ENCODE data around the gene BID. TPM values are rescaled to one million over a fixed set of nuclear protein-coding genes. Genes with fewer than 3 reads are reported as not detected.

The BID gene
- total and polyA plus RNA-seq, 10 of the 15 experiments (the other 5 are each of a cell fraction or from before 2014, with no cell fraction given), result 7.9 to 241 (median 136) TPM

- TF ChIP-seq, protein P1, sequence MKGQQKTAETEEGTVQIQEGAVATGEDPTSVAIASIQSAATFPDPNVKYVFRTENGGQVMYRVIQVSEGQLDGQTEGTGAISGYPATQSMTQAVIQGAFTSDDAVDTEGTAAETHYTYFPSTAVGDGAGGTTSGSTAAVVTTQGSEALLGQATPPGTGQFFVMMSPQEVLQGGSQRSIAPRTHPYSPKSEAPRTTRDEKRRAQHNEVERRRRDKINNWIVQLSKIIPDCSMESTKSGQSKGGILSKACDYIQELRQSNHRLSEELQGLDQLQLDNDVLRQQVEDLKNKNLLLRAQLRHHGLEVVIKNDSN (IDR thresholded peaks at IDR 0.05; ENCODE audit: borderline replicate concordance, extremely low read length, insufficient read depth, low read depth, low read length), result peak; percentile 67
- TF ChIP-seq ZSCAN29 (IDR thresholded peaks at IDR 0.05) (no peak), SP1 (IDR thresholded peaks at IDR 0.05; ENCODE audit: low read depth, low read length) (no peak), EED (IDR thresholded peaks at IDR 0.05; ENCODE audit: low read depth) (no peak; the same call in none of the 2 replicates), RELA (IDR thresholded peaks at IDR 0.05; ENCODE audit: borderline replicate concordance, partially characterized antibody) (peak; percentile 11), SIX5 (IDR thresholded peaks at IDR 0.05; ENCODE audit: low read depth, low read length, severe bottlenecking) (no peak), JUNB (IDR thresholded peaks at IDR 0.05) (no peak), KLF5 (IDR thresholded peaks at IDR 0.05; ENCODE audit: partially characterized antibody) (peak; percentile 86), SIN3A (IDR thresholded peaks at IDR 0.05; ENCODE audit: low read depth, low read length) (no peak; the same call in 1 of the 2 replicates), BCL11A (IDR thresholded peaks at IDR 0.05; ENCODE audit: low read depth, low read length) (peak; percentile 23; the same call in 1 of the 2 replicates), CREB1 (IDR thresholded peaks at IDR 0.05; ENCODE audit: low read depth) (peak; percentile 40; the same call in 1 of the 2 replicates), POLR2AphosphoS5 (IDR thresholded peaks at IDR 0.05; ENCODE audit: low read length) (peak; percentile 73), YBX1 (IDR thresholded peaks at IDR 0.05) (no peak), NFYA (IDR thresholded peaks at IDR 0.05; ENCODE audit: borderline replicate concordance, low read depth, low read length) (no peak), TAF1 (IDR thresholded peaks at IDR 0.05; ENCODE audit: borderline replicate concordance, low read depth, low read length) (peak; percentile 34; the same call in 1 of the 2 replicates), TCF7 (IDR thresholded peaks at IDR 0.05; ENCODE audit: borderline replicate concordance) (no peak), RFX5 (IDR thresholded peaks at IDR 0.05; ENCODE audit: low read depth, low read length) (0 out of 2 replicates have a peak, but pooled peaks have one; percentile 1), MEF2B (IDR thresholded peaks at IDR 0.05; ENCODE audit: partially characterized antibody, poor library complexity, severe bottlenecking) (no peak), CBFB (IDR thresholded peaks at IDR 0.05; ENCODE audit: low read depth) (peak; percentile 35), STAT3 (IDR thresholded peaks at IDR 0.05; ENCODE audit: low read depth, low read length) (no peak), IKZF1 (conservative IDR thresholded peaks at IDR 0.05) (peak; percentile 69)
- TF ChIP-seq, protein P2, sequence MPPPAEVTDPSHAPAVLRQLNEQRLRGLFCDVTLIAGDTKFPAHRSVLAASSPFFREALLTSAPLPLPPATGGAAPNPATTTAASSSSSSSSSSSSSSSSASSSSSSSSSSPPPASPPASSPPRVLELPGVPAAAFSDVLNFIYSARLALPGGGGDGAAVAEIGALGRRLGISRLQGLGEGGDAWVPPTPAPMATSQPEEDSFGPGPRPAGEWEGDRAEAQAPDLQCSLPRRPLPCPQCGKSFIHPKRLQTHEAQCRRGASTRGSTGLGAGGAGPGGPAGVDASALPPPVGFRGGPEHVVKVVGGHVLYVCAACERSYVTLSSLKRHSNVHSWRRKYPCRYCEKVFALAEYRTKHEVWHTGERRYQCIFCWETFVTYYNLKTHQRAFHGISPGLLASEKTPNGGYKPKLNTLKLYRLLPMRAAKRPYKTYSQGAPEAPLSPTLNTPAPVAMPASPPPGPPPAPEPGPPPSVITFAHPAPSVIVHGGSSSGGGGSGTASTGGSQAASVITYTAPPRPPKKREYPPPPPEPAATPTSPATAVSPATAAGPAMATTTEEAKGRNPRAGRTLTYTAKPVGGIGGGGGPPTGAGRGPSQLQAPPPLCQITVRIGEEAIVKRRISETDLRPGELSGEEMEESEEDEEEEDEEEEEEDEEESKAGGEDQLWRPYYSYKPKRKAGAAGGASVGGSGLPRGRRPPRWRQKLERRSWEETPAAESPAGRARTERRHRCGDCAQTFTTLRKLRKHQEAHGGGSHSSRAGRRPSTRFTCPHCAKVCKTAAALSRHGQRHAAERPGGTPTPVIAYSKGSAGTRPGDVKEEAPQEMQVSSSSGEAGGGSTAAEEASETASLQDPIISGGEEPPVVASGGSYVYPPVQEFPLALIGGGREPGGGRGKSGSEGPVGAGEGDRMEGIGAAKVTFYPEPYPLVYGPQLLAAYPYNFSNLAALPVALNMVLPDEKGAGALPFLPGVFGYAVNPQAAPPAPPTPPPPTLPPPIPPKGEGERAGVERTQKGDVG (CRISPR knock-in tag; IDR thresholded peaks at IDR 0.05), result no peak
- TF ChIP-seq, protein P3, sequence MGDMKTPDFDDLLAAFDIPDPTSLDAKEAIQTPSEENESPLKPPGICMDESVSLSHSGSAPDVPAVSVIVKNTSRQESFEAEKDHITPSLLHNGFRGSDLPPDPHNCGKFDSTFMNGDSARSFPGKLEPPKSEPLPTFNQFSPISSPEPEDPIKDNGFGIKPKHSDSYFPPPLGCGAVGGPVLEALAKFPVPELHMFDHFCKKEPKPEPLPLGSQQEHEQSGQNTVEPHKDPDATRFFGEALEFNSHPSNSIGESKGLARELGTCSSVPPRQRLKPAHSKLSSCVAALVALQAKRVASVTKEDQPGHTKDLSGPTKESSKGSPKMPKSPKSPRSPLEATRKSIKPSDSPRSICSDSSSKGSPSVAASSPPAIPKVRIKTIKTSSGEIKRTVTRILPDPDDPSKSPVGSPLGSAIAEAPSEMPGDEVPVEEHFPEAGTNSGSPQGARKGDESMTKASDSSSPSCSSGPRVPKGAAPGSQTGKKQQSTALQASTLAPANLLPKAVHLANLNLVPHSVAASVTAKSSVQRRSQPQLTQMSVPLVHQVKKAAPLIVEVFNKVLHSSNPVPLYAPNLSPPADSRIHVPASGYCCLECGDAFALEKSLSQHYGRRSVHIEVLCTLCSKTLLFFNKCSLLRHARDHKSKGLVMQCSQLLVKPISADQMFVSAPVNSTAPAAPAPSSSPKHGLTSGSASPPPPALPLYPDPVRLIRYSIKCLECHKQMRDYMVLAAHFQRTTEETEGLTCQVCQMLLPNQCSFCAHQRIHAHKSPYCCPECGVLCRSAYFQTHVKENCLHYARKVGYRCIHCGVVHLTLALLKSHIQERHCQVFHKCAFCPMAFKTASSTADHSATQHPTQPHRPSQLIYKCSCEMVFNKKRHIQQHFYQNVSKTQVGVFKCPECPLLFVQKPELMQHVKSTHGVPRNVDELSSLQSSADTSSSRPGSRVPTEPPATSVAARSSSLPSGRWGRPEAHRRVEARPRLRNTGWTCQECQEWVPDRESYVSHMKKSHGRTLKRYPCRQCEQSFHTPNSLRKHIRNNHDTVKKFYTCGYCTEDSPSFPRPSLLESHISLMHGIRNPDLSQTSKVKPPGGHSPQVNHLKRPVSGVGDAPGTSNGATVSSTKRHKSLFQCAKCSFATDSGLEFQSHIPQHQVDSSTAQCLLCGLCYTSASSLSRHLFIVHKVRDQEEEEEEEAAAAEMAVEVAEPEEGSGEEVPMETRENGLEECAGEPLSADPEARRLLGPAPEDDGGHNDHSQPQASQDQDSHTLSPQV (IDR thresholded peaks at IDR 0.05), result no peak
These were observed 21.6 kb upstream of the BID start (continued) for GRCh38 chr22:17795661-17796548.

Data from GM12878 (cell line).